ENCODE results near the gene WFIKKN1. TPM values are rescaled to one million over a fixed set of nuclear protein-coding genes. Genes with fewer than 3 reads are reported as not detected.

The WFIKKN1 gene
- total and polyA plus RNA-seq, 2 experiments from 2014 or later, result 3.5 to 6.8 TPM

DNA sequence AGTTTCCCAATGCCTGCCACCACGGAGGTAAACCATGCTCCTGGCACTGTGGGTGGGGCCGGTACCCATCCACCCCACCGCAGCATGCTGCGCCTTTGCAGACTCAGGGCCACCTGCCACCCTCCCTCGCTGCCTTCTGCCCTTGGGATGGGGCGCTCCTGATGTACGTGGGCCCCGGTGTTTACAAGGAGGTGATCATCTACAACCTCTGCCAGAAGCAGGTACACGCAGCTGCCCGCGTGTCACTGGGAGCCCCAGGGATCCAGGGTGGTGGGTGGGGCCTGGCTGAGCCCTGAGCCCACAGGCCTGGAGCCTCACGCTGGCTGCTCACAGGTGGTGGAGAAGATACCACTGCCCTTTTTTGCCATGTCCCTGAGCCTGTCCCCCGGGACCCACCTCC is 35.8 kb downstream of the WFIKKN1 start (continued):
- TF ChIP-seq, protein P1, sequence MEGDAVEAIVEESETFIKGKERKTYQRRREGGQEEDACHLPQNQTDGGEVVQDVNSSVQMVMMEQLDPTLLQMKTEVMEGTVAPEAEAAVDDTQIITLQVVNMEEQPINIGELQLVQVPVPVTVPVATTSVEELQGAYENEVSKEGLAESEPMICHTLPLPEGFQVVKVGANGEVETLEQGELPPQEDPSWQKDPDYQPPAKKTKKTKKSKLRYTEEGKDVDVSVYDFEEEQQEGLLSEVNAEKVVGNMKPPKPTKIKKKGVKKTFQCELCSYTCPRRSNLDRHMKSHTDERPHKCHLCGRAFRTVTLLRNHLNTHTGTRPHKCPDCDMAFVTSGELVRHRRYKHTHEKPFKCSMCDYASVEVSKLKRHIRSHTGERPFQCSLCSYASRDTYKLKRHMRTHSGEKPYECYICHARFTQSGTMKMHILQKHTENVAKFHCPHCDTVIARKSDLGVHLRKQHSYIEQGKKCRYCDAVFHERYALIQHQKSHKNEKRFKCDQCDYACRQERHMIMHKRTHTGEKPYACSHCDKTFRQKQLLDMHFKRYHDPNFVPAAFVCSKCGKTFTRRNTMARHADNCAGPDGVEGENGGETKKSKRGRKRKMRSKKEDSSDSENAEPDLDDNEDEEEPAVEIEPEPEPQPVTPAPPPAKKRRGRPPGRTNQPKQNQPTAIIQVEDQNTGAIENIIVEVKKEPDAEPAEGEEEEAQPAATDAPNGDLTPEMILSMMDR (conservative IDR thresholded peaks at IDR 0.05; ENCODE audit: low read depth in 2 of 2), result no peak
- TF ChIP-seq JUNB (IDR thresholded peaks at IDR 0.05; ENCODE audit: unreplicated experiment), result no peak
- TF ChIP-seq POLR2AphosphoS5 (IDR thresholded peaks at IDR 0.05; ENCODE audit: low read depth), result no peak

DNA sequence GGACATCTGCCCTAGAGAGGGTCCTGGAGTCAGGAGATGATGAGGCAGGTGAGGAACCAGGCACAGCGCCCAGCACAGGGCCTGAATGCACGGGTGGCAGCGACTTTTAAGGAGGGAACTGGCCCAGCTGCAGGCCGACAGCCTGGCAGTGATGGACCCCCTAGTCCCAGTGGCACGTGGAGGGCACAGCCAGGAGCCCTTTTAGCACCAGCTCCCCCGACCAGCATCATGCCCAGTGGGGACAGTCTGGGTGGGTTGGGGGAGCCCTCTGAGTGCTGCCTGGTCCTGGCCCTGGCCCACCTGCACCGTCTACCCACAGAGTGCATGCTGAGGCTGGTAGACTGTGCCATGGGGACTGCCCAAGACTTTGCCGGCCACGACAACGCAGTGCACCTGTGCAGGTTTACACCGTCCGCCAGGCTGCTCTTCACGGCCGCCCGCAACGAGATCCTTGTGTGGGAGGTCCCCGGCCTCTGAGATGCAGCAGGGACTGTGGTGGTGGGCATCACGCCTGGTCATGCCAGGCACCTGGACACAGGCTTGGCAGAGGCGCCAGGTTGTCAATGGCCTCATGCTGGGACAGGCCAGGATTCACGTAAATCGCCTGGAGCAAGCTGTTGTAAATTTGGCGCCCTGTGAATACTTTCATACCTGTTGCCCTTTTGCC is 36.5 kb downstream of the WFIKKN1 start:
- Histone ChIP-seq H3K4me3 (peak overlapping the region; percentile 91; the same call in 1 of the 2 replicates), H2AFZ (no peak overlapping the region)
- TF ChIP-seq, protein P1 (conservative IDR thresholded peaks at IDR 0.05; ENCODE audit: low read depth in 2 of 2), result no peak
- no peak for TF ChIP-seq POLR2AphosphoS5 (IDR thresholded peaks at IDR 0.05; ENCODE audit: low read depth)
- TF ChIP-seq STAT1 (IDR thresholded peaks at IDR 0.05; ENCODE audit: unreplicated experiment), result no peak
- TF ChIP-seq ZNF114 (CRISPR knock-in tag; IDR thresholded peaks at IDR 0.05), result no peak
- no peak for TF ChIP-seq CREB1 (CRISPR knock-in tag; IDR thresholded peaks at IDR 0.05; ENCODE audit: low read depth)
- TF ChIP-seq EZH2phosphoT487 (IDR thresholded peaks at IDR 0.05; ENCODE audit: unreplicated experiment), result no peak
- no peak for TF ChIP-seq ZNF331 (CRISPR knock-in tag; IDR thresholded peaks at IDR 0.05; ENCODE audit: low read depth)
- TF ChIP-seq NANOG (IDR thresholded peaks at IDR 0.05; ENCODE audit: borderline replicate concordance), result no peak

More for the DNA sequence above, 36.5 kb downstream of the WFIKKN1 start:
- no peaks in the 10 kb centered on the region; the same call in 1 of the 2 replicates for H4K20me1 ChIP-seq (replicated peaks; ENCODE audit: insufficient read depth)
- Mint-ChIP-seq H3K27ac (no peak overlapping the region; the same call in 1 of the 2 replicates), H3K36me3 (ENCODE audit: low read depth) (peaks cover 23% of the 10 kb centered on the region), H3K4me1 (no peaks in the 10 kb centered on the region), H3K4me3 (peak overlapping the region; percentile 71; the same call in 2 of the 3 replicates), H3K9me3 (no peaks in the 10 kb centered on the region; the same call in 2 of the 3 replicates), H3K27me3 (ENCODE audit: insufficient read depth, low read depth, poor library complexity) (peaks cover 4% of the 10 kb centered on the region)
- peaks cover 11% of the 10 kb centered on the region; the same call in 1 of the 2 replicates for H3K36me3 ChIP-seq (ENCODE audit: insufficient read depth)
- peaks cover 6% of the 10 kb centered on the region; the same call in 1 of the 2 replicates for H3F3A ChIP-seq (replicated peaks; ENCODE audit: low read depth)
- H3K9me2 ChIP-seq (ENCODE audit: insufficient read depth), result no peaks in the 10 kb centered on the region
- no peak for DNase-seq (ENCODE audit: low spot score)
- no peak overlapping the region for H3K4me2 ChIP-seq
- peaks cover 16% of the 10 kb centered on the region for H3K79me2 ChIP-seq (replicated peaks; ENCODE audit: insufficient read depth)
- H3K4me1 ChIP-seq (ENCODE audit: insufficient read depth), result no peaks in the 10 kb centered on the region
- 0 out of 2 replicates have a peak overlapping the region, but pooled peaks have one; percentile 45 for H3K27ac ChIP-seq (ENCODE audit: low read depth)
- no peak for ATAC-seq
- H3K27me3 ChIP-seq (ENCODE audit: insufficient read depth), result no peaks in the 10 kb centered on the region

Data from GM23338 (cell line).